Measurements from ENCODE around the gene ANKS6. TPM values are rescaled to one million over a fixed set of nuclear protein-coding genes. Genes with fewer than 3 reads are reported as not detected.

ANKS6 gene
- polyA plus RNA-seq, 1 donor from 2014 or later = 16.6 TPM

GRCh38 chr9:98804083-98804482 is 7.7 kb upstream of the ANKS6 start:
- Histone ChIP-seq H3F3A (ENCODE audit: insufficient read depth, low read length, poor library complexity, severe bottlenecking) (peaks cover 6% of the 10 kb centered on the region), H3K9me2 (ENCODE audit: insufficient read depth, low read length) (no peaks in the 10 kb centered on the region), H2AFZ (ENCODE audit: low read depth, low read length) (no peak overlapping the region), H4K20me1 (ENCODE audit: insufficient read depth) (no peaks in the 10 kb centered on the region), H3K27me3 (ENCODE audit: insufficient read depth, low read depth, low read length) (no peaks in the 10 kb centered on the region), H3K9me3 (ENCODE audit: low read length) (no peaks in the 10 kb centered on the region), H3K27ac (ENCODE audit: low read length) (no peak overlapping the region), H3K36me3 (ENCODE audit: insufficient read depth, low read length) (no peaks in the 10 kb centered on the region), H3K9ac (ENCODE audit: low read length) (no peak overlapping the region), H3K4me2 (ENCODE audit: low read length) (no peak overlapping the region), H3K4me3 (ENCODE audit: low read length) (no peak overlapping the region), H3K79me2 (replicated peaks; ENCODE audit: insufficient read depth, low read length) (no peaks in the 10 kb centered on the region)
- no peak for TF ChIP-seq REST (IDR thresholded peaks at IDR 0.05; ENCODE audit: borderline replicate concordance)
- TF ChIP-seq POLR2AphosphoS5 (IDR thresholded peaks at IDR 0.05) = no peak
- no peak for TF ChIP-seq TAF1 (IDR thresholded peaks at IDR 0.05; ENCODE audit: low read depth)
- TF ChIP-seq SMC3 (conservative IDR thresholded peaks at IDR 0.05; ENCODE audit: poor library complexity) = no peak
- TF ChIP-seq RAD21 (conservative IDR thresholded peaks at IDR 0.05) = no peak
- TF ChIP-seq CTCF (IDR thresholded peaks at IDR 0.05; ENCODE audit: poor library complexity, severe bottlenecking) = no peak
- no peak for TF ChIP-seq MXI1 (conservative IDR thresholded peaks at IDR 0.05; ENCODE audit: poor library complexity, severe bottlenecking)
- no peak for TF ChIP-seq EZH2 (IDR thresholded peaks at IDR 0.05; ENCODE audit: borderline replicate concordance, insufficient read depth, low read length, poor library complexity, severe bottlenecking)
- no peak for TF ChIP-seq EP300 (conservative IDR thresholded peaks at IDR 0.05; ENCODE audit: poor library complexity, severe bottlenecking)

GRCh38 chr9:98801969-98802371 is 5.6 kb upstream of the ANKS6 start:
- no peaks in the 10 kb centered on the region for H3K9me2 ChIP-seq (ENCODE audit: insufficient read depth, low read length)
- no peak overlapping the region for H3K4me3 ChIP-seq (ENCODE audit: low read length)
- no peak overlapping the region for H3K9ac ChIP-seq (ENCODE audit: low read length)
- H3K9me3 ChIP-seq (ENCODE audit: low read length) = no peaks in the 10 kb centered on the region
- H3K27me3 ChIP-seq (ENCODE audit: insufficient read depth, low read depth, low read length) = no peaks in the 10 kb centered on the region
- TF ChIP-seq TAF1 (IDR thresholded peaks at IDR 0.05; ENCODE audit: low read depth) (no peak), EZH2 (IDR thresholded peaks at IDR 0.05; ENCODE audit: borderline replicate concordance, insufficient read depth, low read length, poor library complexity, severe bottlenecking) (no peak), SMC3 (conservative IDR thresholded peaks at IDR 0.05; ENCODE audit: poor library complexity) (no peak)
- no peak overlapping the region for H2AFZ ChIP-seq (ENCODE audit: low read depth, low read length)
- no peaks in the 10 kb centered on the region for H3K36me3 ChIP-seq (ENCODE audit: insufficient read depth, low read length)
- H3K79me2 ChIP-seq (replicated peaks; ENCODE audit: insufficient read depth, low read length) = no peaks in the 10 kb centered on the region
- no peak overlapping the region for H3K4me2 ChIP-seq (ENCODE audit: low read length)
- H3K27ac ChIP-seq (ENCODE audit: low read length) = no peak overlapping the region
- no peaks in the 10 kb centered on the region for H4K20me1 ChIP-seq (ENCODE audit: insufficient read depth)
- peaks cover 5% of the 10 kb centered on the region for H3F3A ChIP-seq (ENCODE audit: insufficient read depth, low read length, poor library complexity, severe bottlenecking)

- Histone ChIP-seq H3K9me2 (ENCODE audit: insufficient read depth, low read length) (no peaks in the 10 kb centered on the region), H3K4me2 (ENCODE audit: low read length) (no peak overlapping the region), H3K36me3 (ENCODE audit: insufficient read depth, low read length) (no peaks in the 10 kb centered on the region), H3K79me2 (replicated peaks; ENCODE audit: insufficient read depth, low read length) (no peaks in the 10 kb centered on the region), H2AFZ (ENCODE audit: low read depth, low read length) (no peak overlapping the region), H3K9ac (ENCODE audit: low read length) (no peak overlapping the region), H3K27ac (ENCODE audit: low read length) (no peak overlapping the region), H3K4me3 (ENCODE audit: low read length) (no peak overlapping the region), H4K20me1 (ENCODE audit: insufficient read depth) (no peaks in the 10 kb centered on the region), H3K27me3 (ENCODE audit: insufficient read depth, low read depth, low read length) (no peaks in the 10 kb centered on the region), H3K9me3 (ENCODE audit: low read length) (no peaks in the 10 kb centered on the region), H3F3A (ENCODE audit: insufficient read depth, low read length, poor library complexity, severe bottlenecking) (peaks cover under 1% of the 10 kb centered on the region)
- TF ChIP-seq POLR2AphosphoS5 (IDR thresholded peaks at IDR 0.05) (no peak), EZH2 (IDR thresholded peaks at IDR 0.05; ENCODE audit: borderline replicate concordance, insufficient read depth, low read length, poor library complexity, severe bottlenecking) (no peak), EP300 (conservative IDR thresholded peaks at IDR 0.05; ENCODE audit: poor library complexity, severe bottlenecking) (no peak), REST (IDR thresholded peaks at IDR 0.05; ENCODE audit: borderline replicate concordance) (no peak), MXI1 (conservative IDR thresholded peaks at IDR 0.05; ENCODE audit: poor library complexity, severe bottlenecking) (no peak), TAF1 (IDR thresholded peaks at IDR 0.05; ENCODE audit: low read depth) (no peak), SMC3 (conservative IDR thresholded peaks at IDR 0.05; ENCODE audit: poor library complexity) (no peak), RAD21 (conservative IDR thresholded peaks at IDR 0.05) (no peak)
These were observed 5.2 kb upstream of the ANKS6 start for GRCh38 chr9:98801561-98801960.

All from neural cell (in vitro differentiated cells).